Anterior cingulate cortex (tissue), 58 donors: ENCODE results near the gene MAB21L3.

ENCODE experiments used
- DNase-seq, 58 donors: peaks; one replicate each; lab custom pipeline; 2025; lab: John Stamatoyannopoulos, UW

Gene MAB21L3

GRCh38 chr1:116110567-116111523 lies at the start of gene MAB21L3:
Gene MAB21L3 (plus strand): TSS chr1:116111399. CDS start chr1:116112616, 1,217 bp downstream.
- DNase-seq: no peak

GRCh38 chr1:116062201-116062600 lies 49.0 kb upstream of the MAB21L3 start:
- DNase-seq: no peak

GRCh38 chr1:116064616-116065015 lies 46.6 kb upstream of the MAB21L3 start:
- DNase-seq: no peak

- no peak for DNase-seq
These were observed 44.2 kb upstream of the MAB21L3 start for GRCh38 chr1:116066868-116067565.

- DNase-seq: no peak
These were observed 43.7 kb upstream of the MAB21L3 start for GRCh38 chr1:116067566-116067890.

- no peak for DNase-seq
These were observed 35.6 kb upstream of the MAB21L3 start for GRCh38 chr1:116075575-116075974.

- DNase-seq: no peak
These were observed 35.2 kb upstream of the MAB21L3 start for GRCh38 chr1:116075990-116076389.

- DNase-seq: no peak
These were observed 34.4 kb upstream of the MAB21L3 start for GRCh38 chr1:116076831-116077230.

GRCh38 chr1:116078699-116079223 lies 32.4 kb upstream of the MAB21L3 start:
- DNase-seq: no peak

GRCh38 chr1:116087628-116088027 lies 23.6 kb upstream of the MAB21L3 start:
- DNase-seq: no peak

GRCh38 chr1:116089870-116090269 lies 21.3 kb upstream of the MAB21L3 start:
- DNase-seq: no peak

GRCh38 chr1:116091083-116091482 lies 20.1 kb upstream of the MAB21L3 start:
- no peak for DNase-seq

- DNase-seq: no peak
These were observed 18.3 kb upstream of the MAB21L3 start for GRCh38 chr1:116092752-116093489.

GRCh38 chr1:116095027-116095426 lies 16.2 kb upstream of the MAB21L3 start:
- no peak for DNase-seq

- DNase-seq: no peak
These were observed 15.1 kb upstream of the MAB21L3 start for GRCh38 chr1:116096013-116096618.

- DNase-seq: no peak
These were observed 13.6 kb upstream of the MAB21L3 start for GRCh38 chr1:116097626-116098025.

GRCh38 chr1:116099379-116099778 lies 11.8 kb upstream of the MAB21L3 start:
- DNase-seq: no peak

GRCh38 chr1:116099919-116100318 lies 11.3 kb upstream of the MAB21L3 start:
- no peak for DNase-seq

- DNase-seq: no peak
These were observed 6.5 kb upstream of the MAB21L3 start for GRCh38 chr1:116104667-116105066.

GRCh38 chr1:116105996-116106395 lies 5.2 kb upstream of the MAB21L3 start:
- DNase-seq: no peak
